Measurements from ENCODE around the gene AVP. TPM values are rescaled to one million over a fixed set of nuclear protein-coding genes. Genes with fewer than 3 reads are reported as not detected.

The AVP gene
- total and polyA plus RNA-seq, 9 of the 15 experiments (the other 6 are each of a cell fraction or from before 2014, with no cell fraction given): not detected

GRCh38 chr20:3082306-3082951 is 2.1 kb downstream of the AVP start:
- no peaks in the 10 kb centered on the region for H3K79me2 ChIP-seq (ENCODE audit: control insufficient read depth, insufficient read depth, low read length)
- intact Hi-C loops (cut with micrococcal nuclease) (no loop called here), in situ Hi-C loops (cut with MboI) (no loop called here)
- no peak overlapping the region for H2AFZ ChIP-seq (ENCODE audit: low read depth, low read length)
- no peak for ATAC-seq
- no peak overlapping the region for H3K4me2 ChIP-seq (ENCODE audit: insufficient read depth, low read length)
- no peaks in the 10 kb centered on the region for H3K9me3 ChIP-seq (replicated peaks; ENCODE audit: control insufficient read depth, insufficient read depth, low read depth, low read length)
- ChIA-PET POLR2A (no interaction called here), CTCF (ENCODE audit: low intra/inter-chr PET ratio) (no interaction called here)
- 73% methylated on average over 8 of the region's 71 CpGs for WGBS (ENCODE audit: insufficient coverage, low coverage, missing lambda C conversion rate)
- TF ChIP-seq, protein P1, sequence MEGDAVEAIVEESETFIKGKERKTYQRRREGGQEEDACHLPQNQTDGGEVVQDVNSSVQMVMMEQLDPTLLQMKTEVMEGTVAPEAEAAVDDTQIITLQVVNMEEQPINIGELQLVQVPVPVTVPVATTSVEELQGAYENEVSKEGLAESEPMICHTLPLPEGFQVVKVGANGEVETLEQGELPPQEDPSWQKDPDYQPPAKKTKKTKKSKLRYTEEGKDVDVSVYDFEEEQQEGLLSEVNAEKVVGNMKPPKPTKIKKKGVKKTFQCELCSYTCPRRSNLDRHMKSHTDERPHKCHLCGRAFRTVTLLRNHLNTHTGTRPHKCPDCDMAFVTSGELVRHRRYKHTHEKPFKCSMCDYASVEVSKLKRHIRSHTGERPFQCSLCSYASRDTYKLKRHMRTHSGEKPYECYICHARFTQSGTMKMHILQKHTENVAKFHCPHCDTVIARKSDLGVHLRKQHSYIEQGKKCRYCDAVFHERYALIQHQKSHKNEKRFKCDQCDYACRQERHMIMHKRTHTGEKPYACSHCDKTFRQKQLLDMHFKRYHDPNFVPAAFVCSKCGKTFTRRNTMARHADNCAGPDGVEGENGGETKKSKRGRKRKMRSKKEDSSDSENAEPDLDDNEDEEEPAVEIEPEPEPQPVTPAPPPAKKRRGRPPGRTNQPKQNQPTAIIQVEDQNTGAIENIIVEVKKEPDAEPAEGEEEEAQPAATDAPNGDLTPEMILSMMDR (IDR thresholded peaks at IDR 0.05 in 2 of 3, conservative IDR thresholded peaks at IDR 0.05 in 1 of 3; ENCODE audit: insufficient read depth in 2 of 3, low read depth in 1 of 3, low read length in 3 of 3): no peak
- TF ChIP-seq SRF (CRISPR knock-in tag; IDR thresholded peaks at IDR 0.05) (no peak), RBFOX2 (IDR thresholded peaks at IDR 0.05; ENCODE audit: low read depth, low read length) (no peak), SAFB (IDR thresholded peaks at IDR 0.05; ENCODE audit: borderline replicate concordance, low read depth, low read length) (no peak)
- no TSS peak for BruUV-seq (replicated peaks)
- no peak overlapping the region for H3K27ac ChIP-seq (ENCODE audit: extremely low read depth, low read depth, low read length)
- FAIRE-seq: no peak
- no peak overlapping the region for H3K4me3 ChIP-seq
- no peaks in the 10 kb centered on the region for H4K20me1 ChIP-seq (replicated peaks; ENCODE audit: control insufficient read depth, insufficient read depth, low read length)
- no peak for DNase-seq (ENCODE audit: extremely low read depth in 1 of 4, low spot score in 3 of 4)
- H3K27me3 ChIP-seq (ENCODE audit: control insufficient read depth in 2 of 2, insufficient read depth in 2 of 2, low read length in 2 of 2): no peaks in the 10 kb centered on the region
- H3K4me1 ChIP-seq (replicated peaks in 1 of 2; ENCODE audit: control insufficient read depth in 2 of 2, insufficient read depth in 2 of 2, low read length in 2 of 2): peaks cover 10 to 28% of the 10 kb centered on the region in 2 experiments; a peak in 4 of 5 replicates
- H3K9me1 ChIP-seq (ENCODE audit: control insufficient read depth, insufficient read depth, low read length): peaks cover 3% of the 10 kb centered on the region
- no peak overlapping the region for H3K9ac ChIP-seq (ENCODE audit: insufficient read depth in 1 of 2, low read depth in 2 of 2, low read length in 2 of 2)
- H3K36me3 ChIP-seq (ENCODE audit: control insufficient read depth, insufficient read depth, low read length): no peaks in the 10 kb centered on the region

All from K562 (cell line).